ENCODE data around the gene CAPN3.

The CAPN3 gene

DNA sequence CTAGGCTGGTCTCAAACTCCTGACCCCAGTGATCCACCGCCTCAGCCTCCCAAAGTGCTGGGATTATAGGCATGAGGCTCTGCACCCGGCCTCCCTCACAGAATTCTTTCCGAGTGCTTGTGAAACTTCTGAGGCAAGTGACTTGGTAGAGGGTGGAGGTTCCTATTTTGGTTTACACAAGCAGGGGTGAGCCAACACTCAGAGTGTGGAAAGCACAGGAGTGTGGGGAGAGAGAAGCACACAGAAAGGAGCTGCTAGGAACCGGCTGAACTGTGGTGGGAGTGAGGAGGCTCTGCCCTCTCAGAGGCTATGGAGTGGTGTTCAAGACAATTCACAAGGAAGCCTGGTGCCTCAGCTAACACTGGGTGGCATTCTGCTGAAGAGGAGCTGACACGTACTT is 7.7 kb downstream of the CAPN3 start:
- Histone ChIP-seq H4K91ac (ENCODE audit: low read depth, low read length, poor library complexity) (no peak overlapping the region), H3K27me3 (ENCODE audit: control insufficient read depth in 3 of 3, insufficient read depth in 3 of 3, low read depth in 1 of 3, low read length in 3 of 3) (no peaks in the 10 kb centered on the region), H2BK5ac (ENCODE audit: low read length) (no peak overlapping the region), H3K4me1 (ENCODE audit: control insufficient read depth in 2 of 2, insufficient read depth in 1 of 2, low read depth in 1 of 2, low read length in 2 of 2) (no peaks in the 10 kb centered on the region), H2BK15ac (ENCODE audit: low read length) (no peak overlapping the region), H3K79me1 (ENCODE audit: low read depth, low read length) (no peaks in the 10 kb centered on the region), H2AFZ (ENCODE audit: low read length) (no peak overlapping the region), H3K4me3 (ENCODE audit: low read length in 2 of 2) (no peak overlapping the region), H3K23ac (ENCODE audit: low read depth, low read length, poor library complexity) (no peak overlapping the region), H3K14ac (ENCODE audit: low read length) (no peak overlapping the region), H4K8ac (ENCODE audit: low read depth, low read length) (no peak overlapping the region), H3K4me2 (ENCODE audit: insufficient read depth, low read length, poor library complexity, severe bottlenecking) (no peak overlapping the region), H3K36me3 (replicated peaks in 1 of 2; ENCODE audit: control insufficient read depth in 2 of 2, insufficient read depth in 2 of 2, low read length in 2 of 2) (no peaks in the 10 kb centered on the region), H3K4ac (ENCODE audit: low read length) (no peak overlapping the region), H2BK120ac (ENCODE audit: low read depth, low read length) (no peak overlapping the region), H3K18ac (ENCODE audit: low read length) (no peak overlapping the region), H3K9ac (ENCODE audit: low read depth, low read length, poor library complexity) (no peak overlapping the region), H3K27ac (replicated peaks; ENCODE audit: low read length) (no peak overlapping the region), H2AK5ac (ENCODE audit: low read depth, low read length) (no peak overlapping the region), H3K9me3 (replicated peaks in 1 of 2; ENCODE audit: control insufficient read depth in 2 of 2, insufficient read depth in 1 of 2, low read depth in 1 of 2, low read length in 2 of 2) (peaks cover 0 to 5% of the 10 kb centered on the region in 2 donors), H2BK12ac (ENCODE audit: low read length) (no peak overlapping the region)
- WGBS, 2 donors (ENCODE audit: extremely low coverage in 2 of 2, insufficient read length in 2 of 2, insufficient replicate concordance in 1 of 2) = no CpG with 5 or more reads among the region's 5 CpGs
- DNase-seq (ENCODE audit: low spot score) = no peak

DNA sequence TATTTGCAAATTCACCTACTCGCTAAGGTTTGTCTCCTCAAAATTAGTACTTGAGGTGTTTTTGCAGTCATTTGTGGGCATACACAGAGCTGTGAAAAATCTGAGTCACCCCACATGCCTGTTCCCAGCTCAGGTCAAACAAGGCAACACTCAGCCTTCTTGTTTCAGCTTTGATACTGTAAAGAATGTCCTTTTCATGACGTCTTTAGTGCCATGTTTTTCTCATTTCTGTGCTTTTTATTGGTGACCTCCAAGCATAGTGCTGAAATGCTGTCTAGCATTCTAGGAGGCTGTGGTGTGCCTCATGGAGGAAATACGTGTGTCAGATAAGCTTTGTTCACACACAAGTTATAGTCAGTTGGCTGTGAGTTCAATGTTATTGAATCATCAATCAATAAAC is 8.8 kb downstream of the CAPN3 start:
- Histone ChIP-seq H3K23ac (ENCODE audit: low read depth, low read length, poor library complexity) (no peak overlapping the region), H4K91ac (ENCODE audit: low read depth, low read length, poor library complexity) (no peak overlapping the region), H3K14ac (ENCODE audit: low read length) (no peak overlapping the region), H3K27ac (replicated peaks; ENCODE audit: low read length) (no peak overlapping the region), H3K79me1 (ENCODE audit: low read depth, low read length) (no peaks in the 10 kb centered on the region), H2BK5ac (ENCODE audit: low read length) (no peak overlapping the region), H2BK120ac (ENCODE audit: low read depth, low read length) (no peak overlapping the region), H2AFZ (ENCODE audit: low read length) (no peak overlapping the region), H3K4me1 (ENCODE audit: control insufficient read depth in 2 of 2, insufficient read depth in 1 of 2, low read depth in 1 of 2, low read length in 2 of 2) (no peaks in the 10 kb centered on the region), H2AK5ac (ENCODE audit: low read depth, low read length) (no peak overlapping the region), H3K18ac (ENCODE audit: low read length) (no peak overlapping the region), H3K4me3 (ENCODE audit: low read length in 2 of 2) (no peak overlapping the region), H3K36me3 (replicated peaks in 1 of 2; ENCODE audit: control insufficient read depth in 2 of 2, insufficient read depth in 2 of 2, low read length in 2 of 2) (no peaks in the 10 kb centered on the region), H3K27me3 (ENCODE audit: control insufficient read depth in 3 of 3, insufficient read depth in 3 of 3, low read depth in 1 of 3, low read length in 3 of 3) (no peaks in the 10 kb centered on the region), H2BK15ac (ENCODE audit: low read length) (no peak overlapping the region), H3K4ac (ENCODE audit: low read length) (no peak overlapping the region), H3K9me3 (replicated peaks in 1 of 2; ENCODE audit: control insufficient read depth in 2 of 2, insufficient read depth in 1 of 2, low read depth in 1 of 2, low read length in 2 of 2) (peaks cover 0 to 5% of the 10 kb centered on the region in 2 donors), H3K4me2 (ENCODE audit: insufficient read depth, low read length, poor library complexity, severe bottlenecking) (no peak overlapping the region), H3K9ac (ENCODE audit: low read depth, low read length, poor library complexity) (no peak overlapping the region), H2BK12ac (ENCODE audit: low read length) (no peak overlapping the region), H4K8ac (ENCODE audit: low read depth, low read length) (no peak overlapping the region)
- DNase-seq (ENCODE audit: low spot score) = no peak
- WGBS, 2 donors (ENCODE audit: extremely low coverage in 2 of 2, insufficient read length in 2 of 2, insufficient replicate concordance in 1 of 2) = no CpG with 5 or more reads among the region's 3 CpGs

DNA sequence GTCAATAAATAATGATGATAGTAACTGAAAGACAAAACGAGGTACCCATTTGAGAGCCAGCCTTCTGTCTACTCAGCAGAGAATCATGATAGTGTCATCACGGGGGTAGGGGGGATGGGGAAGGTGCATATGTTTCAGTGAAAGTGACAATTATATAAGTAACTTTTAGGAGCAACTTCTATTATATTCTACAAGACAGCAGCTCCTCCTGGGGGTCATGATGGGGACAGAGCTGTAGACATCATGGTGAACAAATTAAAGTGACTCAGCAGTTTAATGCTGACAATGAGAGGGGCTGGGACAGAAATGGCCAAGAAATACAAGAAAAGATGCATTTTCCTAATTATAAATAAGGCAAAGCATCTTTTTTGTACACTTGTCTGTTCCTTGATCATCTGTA is 11.8 kb downstream of the CAPN3 start:
- H3K4me1 ChIP-seq (ENCODE audit: control insufficient read depth in 2 of 2, insufficient read depth in 1 of 2, low read depth in 1 of 2, low read length in 2 of 2) = no peaks in the 10 kb centered on the region
- H3K27ac ChIP-seq (replicated peaks; ENCODE audit: low read length) = no peak overlapping the region
- WGBS, 2 donors (ENCODE audit: extremely low coverage in 2 of 2, insufficient read length in 2 of 2, insufficient replicate concordance in 1 of 2) = no CpG with 5 or more reads among the region's 2 CpGs

DNA sequence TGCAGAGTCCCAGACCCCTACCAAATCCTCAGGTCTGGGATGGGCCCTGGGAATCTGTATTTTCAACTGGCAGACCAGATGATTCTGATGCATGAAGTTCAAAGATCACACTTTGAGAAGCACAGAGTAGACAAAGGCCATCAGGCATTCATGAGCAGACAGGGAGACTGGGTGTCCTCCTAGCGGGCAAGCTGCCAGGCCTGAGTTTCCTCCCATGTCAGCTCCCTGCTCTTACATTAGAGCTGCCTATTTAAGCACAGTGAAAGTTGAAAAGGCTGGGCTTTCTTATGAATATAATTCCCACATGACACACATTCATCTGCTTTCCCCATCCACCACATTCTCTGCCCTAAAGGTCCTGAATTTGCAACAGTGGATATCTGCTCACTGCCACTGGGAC is 14.0 kb downstream of the CAPN3 start:
- H3K36me3 ChIP-seq (replicated peaks in 1 of 2; ENCODE audit: control insufficient read depth in 2 of 2, insufficient read depth in 2 of 2, low read length in 2 of 2) = no peaks in the 10 kb centered on the region
- no peak overlapping the region for H2BK5ac ChIP-seq (ENCODE audit: low read length)
- no peak overlapping the region for H3K14ac ChIP-seq (ENCODE audit: low read length)
- no peak overlapping the region for H2AK5ac ChIP-seq (ENCODE audit: low read depth, low read length)
- H3K18ac ChIP-seq (ENCODE audit: low read length) = no peak overlapping the region
- no peak overlapping the region for H3K9ac ChIP-seq (ENCODE audit: low read depth, low read length, poor library complexity)
- H4K91ac ChIP-seq (ENCODE audit: low read depth, low read length, poor library complexity) = no peak overlapping the region
- H3K23ac ChIP-seq (ENCODE audit: low read depth, low read length, poor library complexity) = no peak overlapping the region
- H2BK120ac ChIP-seq (ENCODE audit: low read depth, low read length) = no peak overlapping the region
- no peak overlapping the region for H3K4me3 ChIP-seq (ENCODE audit: low read length in 2 of 2)
- no peak overlapping the region for H2AFZ ChIP-seq (ENCODE audit: low read length)
- H3K4ac ChIP-seq (ENCODE audit: low read length) = no peak overlapping the region
- DNase-seq (ENCODE audit: low spot score) = no peak
- no peaks in the 10 kb centered on the region for H3K79me1 ChIP-seq (ENCODE audit: low read depth, low read length)
- H3K27ac ChIP-seq (replicated peaks; ENCODE audit: low read length) = no peak overlapping the region
- no peaks in the 10 kb centered on the region for H3K4me1 ChIP-seq (ENCODE audit: control insufficient read depth in 2 of 2, insufficient read depth in 1 of 2, low read depth in 1 of 2, low read length in 2 of 2)
- WGBS, 2 donors (ENCODE audit: extremely low coverage in 2 of 2, insufficient read length in 2 of 2, insufficient replicate concordance in 1 of 2) = no CpG with 5 or more reads among the region's 1 CpG
- no peak overlapping the region for H2BK12ac ChIP-seq (ENCODE audit: low read length)
- no peak overlapping the region for H2BK15ac ChIP-seq (ENCODE audit: low read length)
- no peak overlapping the region for H3K4me2 ChIP-seq (ENCODE audit: insufficient read depth, low read length, poor library complexity, severe bottlenecking)
- H4K8ac ChIP-seq (ENCODE audit: low read depth, low read length) = no peak overlapping the region
- no peaks in the 10 kb centered on the region for H3K27me3 ChIP-seq (ENCODE audit: control insufficient read depth in 3 of 3, insufficient read depth in 3 of 3, low read depth in 1 of 3, low read length in 3 of 3)
- peaks cover 2 to 11% of the 10 kb centered on the region in 2 donors for H3K9me3 ChIP-seq (replicated peaks in 1 of 2; ENCODE audit: control insufficient read depth in 2 of 2, insufficient read depth in 1 of 2, low read depth in 1 of 2, low read length in 2 of 2)

More for the DNA sequence above, 11.8 kb downstream of the CAPN3 start:
- Histone ChIP-seq H3K9ac (ENCODE audit: low read depth, low read length, poor library complexity) (no peak overlapping the region), H4K8ac (ENCODE audit: low read depth, low read length) (no peak overlapping the region), H3K4me2 (ENCODE audit: insufficient read depth, low read length, poor library complexity, severe bottlenecking) (no peak overlapping the region), H2BK5ac (ENCODE audit: low read length) (no peak overlapping the region), H2AK5ac (ENCODE audit: low read depth, low read length) (no peak overlapping the region), H4K91ac (ENCODE audit: low read depth, low read length, poor library complexity) (no peak overlapping the region), H2BK12ac (ENCODE audit: low read length) (no peak overlapping the region), H3K14ac (ENCODE audit: low read length) (no peak overlapping the region), H2BK120ac (ENCODE audit: low read depth, low read length) (no peak overlapping the region), H3K4me3 (ENCODE audit: low read length in 2 of 2) (no peak overlapping the region), H3K18ac (ENCODE audit: low read length) (no peak overlapping the region), H3K4ac (ENCODE audit: low read length) (no peak overlapping the region), H3K23ac (ENCODE audit: low read depth, low read length, poor library complexity) (no peak overlapping the region), H3K36me3 (replicated peaks in 1 of 2; ENCODE audit: control insufficient read depth in 2 of 2, insufficient read depth in 2 of 2, low read length in 2 of 2) (no peaks in the 10 kb centered on the region), H3K27me3 (ENCODE audit: control insufficient read depth in 3 of 3, insufficient read depth in 3 of 3, low read depth in 1 of 3, low read length in 3 of 3) (no peaks in the 10 kb centered on the region), H2BK15ac (ENCODE audit: low read length) (no peak overlapping the region), H2AFZ (ENCODE audit: low read length) (no peak overlapping the region), H3K9me3 (replicated peaks in 1 of 2; ENCODE audit: control insufficient read depth in 2 of 2, insufficient read depth in 1 of 2, low read depth in 1 of 2, low read length in 2 of 2) (peaks cover 0 to 5% of the 10 kb centered on the region in 2 donors), H3K79me1 (ENCODE audit: low read depth, low read length) (no peaks in the 10 kb centered on the region)
- no peak for DNase-seq (ENCODE audit: low spot score)
